GM10248 (cell line): ENCODE results near the gene METTL18.

Source experiments
- CTCF ChIA-PET: fragments of 300-600 bp; sonication (Branson Sonifier 250); formaldehyde crosslinking; extraction: SDS; loops from one replicate; lab custom pipeline; 2021; ENCODE audit warnings: antibody characterized with exemption; lab: Yijun Ruan, JAX
- POLR2A ChIA-PET: fragments of 350-650 bp; sonication (Branson Sonifier 250); formaldehyde crosslinking; extraction: SDS; loops from one replicate; lab custom pipeline; 2020; ENCODE audit warnings: antibody characterized with exemption; lab: Yijun Ruan, JAX
- DNase-seq: peaks from one replicate; pipeline ENCODE4 v3.0.0; 2012; ENCODE audit errors: extremely low spot score
- TF ChIP-seq, protein P1 (sequence below): IDR thresholded peaks from 2 replicates; pipeline ENCODE4 v1.5.1; 2012; ENCODE audit warnings: mild to moderate bottlenecking, low read depth; ENCODE audit errors: extremely low read depth, missing control alignments, control extremely low read depth

Gene METTL18

DNA sequence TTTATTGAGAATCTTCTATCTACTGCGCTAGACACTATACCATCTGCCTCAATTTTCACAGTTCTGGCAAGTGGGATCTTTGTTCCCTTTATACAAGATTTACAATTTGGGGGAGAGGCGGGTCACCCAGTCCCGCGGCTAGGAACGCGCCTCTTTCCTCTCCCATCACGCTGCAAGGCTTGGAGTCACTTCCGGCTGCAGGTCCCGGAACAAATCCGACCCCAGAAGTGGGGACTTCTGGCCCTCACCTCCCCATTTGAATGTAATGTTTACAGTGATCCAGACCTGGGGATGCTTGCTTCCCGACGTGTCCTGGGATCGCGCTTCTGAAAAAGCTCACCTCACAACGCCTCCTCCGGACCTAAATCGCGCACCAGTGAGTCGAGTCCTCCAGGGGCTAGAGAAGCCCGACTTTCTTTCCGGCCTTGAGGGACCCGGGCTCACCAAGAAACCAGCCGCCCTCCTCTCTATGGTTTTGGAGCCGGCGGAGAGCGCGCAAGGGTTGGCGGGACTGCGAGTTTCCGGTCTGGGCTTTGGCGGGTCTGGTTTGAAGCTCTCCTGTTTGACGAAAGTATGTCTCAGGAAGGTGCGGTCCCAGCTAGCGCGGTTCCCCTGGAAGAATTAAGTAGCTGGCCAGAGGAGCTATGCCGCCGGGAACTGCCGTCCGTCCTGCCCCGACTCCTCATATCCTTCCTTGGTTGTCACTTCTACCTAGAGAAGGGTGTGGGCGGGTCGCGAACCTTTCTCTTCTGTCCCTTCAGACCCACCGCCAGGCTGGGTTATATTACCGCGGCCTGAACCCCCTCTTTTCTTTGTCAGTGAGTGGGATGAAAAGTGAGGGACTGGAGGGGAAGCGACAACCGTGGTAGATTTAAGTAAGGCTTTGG lies at the start of gene METTL18:
Gene METTL18, minus strand, starts transcription at position 378 of the 887 bp plus-strand sequence. CDS start 1,212 bp downstream, outside the sequence.
- ChIA-PET POLR2A (interaction anchor here (1.0 kb wide), 1 partner anchor 99 kb away, joined by 3 read pairs; the partner anchor contains the start of gene SCYL3), CTCF (interaction anchor here (0.7 to 1.6 kb wide), 5 partner anchors 15 to 198 kb away, joined by 3 to 6 read pairs (median 3); partner anchors contain the start of gene SCYL3)
- peak; percentile 89 for DNase-seq
- TF ChIP-seq, protein P1, sequence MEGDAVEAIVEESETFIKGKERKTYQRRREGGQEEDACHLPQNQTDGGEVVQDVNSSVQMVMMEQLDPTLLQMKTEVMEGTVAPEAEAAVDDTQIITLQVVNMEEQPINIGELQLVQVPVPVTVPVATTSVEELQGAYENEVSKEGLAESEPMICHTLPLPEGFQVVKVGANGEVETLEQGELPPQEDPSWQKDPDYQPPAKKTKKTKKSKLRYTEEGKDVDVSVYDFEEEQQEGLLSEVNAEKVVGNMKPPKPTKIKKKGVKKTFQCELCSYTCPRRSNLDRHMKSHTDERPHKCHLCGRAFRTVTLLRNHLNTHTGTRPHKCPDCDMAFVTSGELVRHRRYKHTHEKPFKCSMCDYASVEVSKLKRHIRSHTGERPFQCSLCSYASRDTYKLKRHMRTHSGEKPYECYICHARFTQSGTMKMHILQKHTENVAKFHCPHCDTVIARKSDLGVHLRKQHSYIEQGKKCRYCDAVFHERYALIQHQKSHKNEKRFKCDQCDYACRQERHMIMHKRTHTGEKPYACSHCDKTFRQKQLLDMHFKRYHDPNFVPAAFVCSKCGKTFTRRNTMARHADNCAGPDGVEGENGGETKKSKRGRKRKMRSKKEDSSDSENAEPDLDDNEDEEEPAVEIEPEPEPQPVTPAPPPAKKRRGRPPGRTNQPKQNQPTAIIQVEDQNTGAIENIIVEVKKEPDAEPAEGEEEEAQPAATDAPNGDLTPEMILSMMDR = no peak

GRCh38 chr1:169838942-169839341 lies 44.2 kb upstream of the METTL18 start:
- TF ChIP-seq, protein P1 = no peak
- POLR2A ChIA-PET = no interaction called here
- no peak for DNase-seq
- CTCF ChIA-PET = interaction anchor here (1.2 to 1.6 kb wide), 2 partner anchors 14 to 19 kb away, joined by 3 to 8 read pairs; no protein-coding TSS in a partner anchor

DNA sequence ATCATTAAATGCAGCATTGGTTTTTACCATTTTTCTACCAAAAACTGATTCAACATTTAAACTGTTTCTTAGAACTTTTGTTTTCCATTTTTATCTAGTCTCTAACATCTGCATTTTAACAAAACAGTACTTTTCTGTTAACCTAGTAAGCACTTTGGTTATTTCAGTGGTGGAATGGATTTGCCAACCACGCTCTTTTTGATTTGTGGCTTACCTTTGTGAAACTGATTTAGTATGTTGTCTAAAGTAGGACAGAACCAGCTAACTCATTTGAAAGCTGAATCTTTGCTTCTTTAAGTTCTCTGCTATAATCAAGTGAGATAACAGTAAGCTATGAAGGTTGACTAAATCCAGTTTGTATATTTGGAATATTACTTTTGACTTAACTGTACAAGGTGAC lies 41.5 kb upstream of the METTL18 start:
- no peak for DNase-seq
- ChIA-PET POLR2A (no interaction called here), CTCF (interaction anchor here (0.8 to 1.3 kb wide), 2 partner anchors 10 to 26 kb away, joined by 4 to 6 read pairs; no protein-coding TSS in a partner anchor)
- TF ChIP-seq, protein P1 = no peak

GRCh38 chr1:169835647-169836046 lies 40.9 kb upstream of the METTL18 start:
- ChIA-PET CTCF (interaction anchor here (1.3 kb wide), 1 partner anchor 26 kb away, joined by 6 read pairs; no protein-coding TSS in a partner anchor), POLR2A (no interaction called here)
- TF ChIP-seq, protein P1 = no peak
- no peak for DNase-seq

DNA sequence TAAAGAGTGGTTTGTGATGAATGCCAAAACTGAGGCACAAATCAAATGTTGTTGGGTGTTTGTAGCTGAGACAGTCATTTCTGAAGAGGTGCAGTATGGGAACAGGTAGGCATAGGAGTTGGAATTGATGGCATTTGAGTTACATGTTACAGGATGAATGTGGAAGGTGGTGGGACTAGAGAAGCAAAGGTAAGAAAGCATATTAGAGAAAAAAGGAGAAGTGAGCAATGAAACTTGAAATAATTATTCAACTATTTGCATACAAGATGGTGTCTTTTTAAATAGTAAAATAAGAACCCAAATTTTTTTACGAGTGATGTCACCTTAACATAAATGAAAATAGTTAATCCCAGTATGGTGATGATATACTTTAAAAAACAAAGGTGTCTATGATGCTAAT lies 40.2 kb upstream of the METTL18 start:
- DNase-seq = no peak
- ChIA-PET CTCF (interaction anchor here (1.0 to 1.8 kb wide), 2 partner anchors 11 to 27 kb away, joined by 4 read pairs; no protein-coding TSS in a partner anchor), POLR2A (no interaction called here)
- TF ChIP-seq, protein P1 = no peak

GRCh38 chr1:169833179-169833901 lies 38.6 kb upstream of the METTL18 start:
- CTCF ChIA-PET = interaction anchor here (0.9 to 1.8 kb wide), 5 partner anchors 9 to 121 kb away, joined by 3 to 4 read pairs (median 4); no protein-coding TSS in a partner anchor

More at GRCh38 chr1:169833179-169833901, 38.6 kb upstream of the METTL18 start:
- TF ChIP-seq, protein P1 = no peak
- DNase-seq = no peak
- POLR2A ChIA-PET = no interaction called here
